IMR-90 (cell line): ENCODE results near the gene ENPP6. TPM values are rescaled to one million over a fixed set of nuclear protein-coding genes. Genes with fewer than 3 reads are reported as not detected.
A peak's percentile ranks its signal among the peaks of the same experiment; 100 is the strongest.

Source experiments
- ATAC-seq: fragments of 200-7000 bp; cut with Tn5 transposase; 2 replicates; pipeline ENCODE4 v1.9.1; 2020; ENCODE audit warnings: low read depth, mild to moderate bottlenecking, moderate library complexity
- BruUV-seq: library from RNA; stranded (reverse); fragments of 400-500 nt; replicated peaks from 2 replicates; lab custom pipeline; 2021; lab: Mats Ljungman, UMichigan
- CTCF ChIA-PET: fragments of 300-600 bp; formaldehyde crosslinking; extraction: SDS; loops from one replicate; lab custom pipeline; 2021; ENCODE audit warnings: antibody characterized with exemption; lab: Yijun Ruan, JAX
- POLR2A ChIA-PET: fragments of 300-600 bp; sonication (Branson Sonifier 250); formaldehyde crosslinking; loops from one replicate; lab custom pipeline; 2022; ENCODE audit warnings: antibody characterized with exemption; ENCODE audit not compliant: unreplicated experiment; lab: Charles Lee
- DNase-seq: peaks from one replicate; pipeline ENCODE4 v3.0.0; 2013
- H2AFZ ChIP-seq: replicated peaks from 2 replicates; pipeline ENCODE3; 2013; ENCODE audit warnings: low read length, mild to moderate bottlenecking; ENCODE audit not compliant: poor library complexity
- H2AK5ac ChIP-seq: 2 replicates; pipeline ENCODE4 v1.6.1; 2013; ENCODE audit warnings: low read depth, low read length, inconsistent platforms
- H2AK9ac ChIP-seq: replicated peaks from 2 replicates; pipeline ENCODE3; 2013; ENCODE audit warnings: mild to moderate bottlenecking, low read depth, low read length, moderate library complexity; ENCODE audit not compliant: poor library complexity
- H2BK120ac ChIP-seq: 2 replicates; pipeline ENCODE4 v1.6.1; 2013; ENCODE audit warnings: low read depth, low read length, inconsistent platforms
- H2BK15ac ChIP-seq: 3 replicates; pipeline ENCODE4 v1.6.1; 2013; ENCODE audit warnings: low read depth, low read length, inconsistent platforms
- H2BK20ac ChIP-seq: 2 replicates; pipeline ENCODE4 v1.6.1; 2013; ENCODE audit warnings: low read depth, mild to moderate bottlenecking, inconsistent platforms, low read length, moderate library complexity
- H2BK5ac ChIP-seq: 2 replicates; pipeline ENCODE4 v1.6.1; 2013; ENCODE audit warnings: mild to moderate bottlenecking, low read depth, low read length, inconsistent platforms; ENCODE audit not compliant: poor library complexity, severe bottlenecking
- H3K14ac ChIP-seq: replicated peaks from 2 replicates; pipeline ENCODE4 v1.6.1; 2013; ENCODE audit warnings: low read depth, low read length, inconsistent platforms
- H3K18ac ChIP-seq: 2 replicates; pipeline ENCODE4 v1.6.1; 2013; ENCODE audit warnings: low read depth, low read length, control low read depth
- H3K23ac ChIP-seq: 2 replicates; pipeline ENCODE4 v1.6.1; 2013; ENCODE audit warnings: low read depth, low read length, inconsistent platforms
- H3K27ac ChIP-seq: 2 replicates; pipeline ENCODE4 v1.5.1; 2013; ENCODE audit warnings: mild to moderate bottlenecking, control low read depth, low read length; ENCODE audit not compliant: insufficient read depth
- H3K27me3 ChIP-seq: 2 replicates; pipeline ENCODE4 v1.6.1; 2013; ENCODE audit warnings: low read length; ENCODE audit not compliant: control insufficient read depth, insufficient read depth
- H3K36me3 ChIP-seq: 2 replicates; pipeline ENCODE4 v1.6.1; 2013; ENCODE audit warnings: low read length, mixed read lengths; ENCODE audit not compliant: control insufficient read depth, insufficient read depth
- H3K4ac ChIP-seq: 2 replicates; pipeline ENCODE4 v1.6.1; 2013; ENCODE audit warnings: low read depth, low read length, inconsistent platforms
- H3K4me1 ChIP-seq: 2 replicates; pipeline ENCODE4 v1.6.1; 2013; ENCODE audit warnings: low read length, mixed read lengths; ENCODE audit not compliant: control insufficient read depth, insufficient read depth
- H3K4me2 ChIP-seq: 2 replicates; pipeline ENCODE4 v1.6.1; 2013; ENCODE audit warnings: low read depth, mild to moderate bottlenecking, control low read depth, low read length, moderate library complexity
- H3K4me3 ChIP-seq: 2 replicates; pipeline ENCODE4 v1.5.1; 2013; ENCODE audit warnings: low read depth, mild to moderate bottlenecking, control low read depth, low read length, moderate library complexity; ENCODE audit not compliant: insufficient read depth
- H3K56ac ChIP-seq: 2 replicates; pipeline ENCODE4 v1.6.1; 2013; ENCODE audit warnings: low read length, inconsistent platforms; ENCODE audit not compliant: insufficient read depth; ENCODE audit errors: extremely low read depth
- H3K79me1 ChIP-seq, 2 experiments: 2 replicates each; pipeline ENCODE4 v1.6.1; 2013; ENCODE audit warnings: low read length in 2 of 2, inconsistent platforms in 1 of 2, low read depth in 1 of 2
- H3K9ac ChIP-seq: 2 replicates; pipeline ENCODE4 v1.6.1; 2013; ENCODE audit warnings: low read depth, low read length, control low read depth
- H3K9me1 ChIP-seq: 2 replicates; pipeline ENCODE4 v1.6.1; 2013; ENCODE audit warnings: low read length, inconsistent platforms; ENCODE audit not compliant: insufficient read depth
- H3K9me3 ChIP-seq: 2 replicates; pipeline ENCODE4 v1.6.1; 2013; ENCODE audit warnings: low read length; ENCODE audit not compliant: control insufficient read depth, insufficient read depth
- H4K20me1 ChIP-seq: 2 replicates; pipeline ENCODE4 v1.6.1; 2013; ENCODE audit warnings: low read length, inconsistent platforms; ENCODE audit not compliant: insufficient read depth
- H4K5ac ChIP-seq: 2 replicates; pipeline ENCODE4 v1.6.1; 2013; ENCODE audit warnings: mild to moderate bottlenecking, low read depth, low read length, control low read depth
- H4K8ac ChIP-seq, 2 experiments: 2 replicates each; pipeline ENCODE4 v1.6.1; 2013; ENCODE audit warnings: low read depth in 2 of 2, low read length in 2 of 2, control low read depth in 1 of 2, inconsistent platforms in 1 of 2
- H4K91ac ChIP-seq: 2 replicates; pipeline ENCODE4 v1.6.1; 2013; ENCODE audit warnings: low read depth, low read length, inconsistent platforms; ENCODE audit not compliant: insufficient read depth
- BHLHE40 ChIP-seq: fragments of 150-350 bp; IDR thresholded peaks from 2 replicates; pipeline ENCODE4 v1.6.1; 2016; ENCODE audit warnings: mild to moderate bottlenecking, low read depth, low read length
- CEBPB ChIP-seq: IDR thresholded peaks from 2 replicates; pipeline ENCODE4 v1.6.1; 2012; ENCODE audit warnings: low read depth, low read length, improper control_type of control experiment
- CHD1 ChIP-seq: IDR thresholded peaks from 2 replicates; pipeline ENCODE4 v1.6.1; 2012; ENCODE audit warnings: low read depth, low read length, improper control_type of control experiment
- RCOR1 ChIP-seq: IDR thresholded peaks from 2 replicates; pipeline ENCODE4 v1.6.1; 2012; ENCODE audit warnings: mild to moderate bottlenecking, low read length, improper control_type of control experiment; ENCODE audit not compliant: insufficient replicate concordance
- WGBS, 2 experiments: methylation state at CpG; one replicate each; pipeline versions ENCODE4 v1.1.5 to v1.1.7; 2013; ENCODE audit warnings: missing lambda C conversion rate in 2 of 2; ENCODE audit not compliant: insufficient read length in 1 of 2; ENCODE audit errors: extremely low coverage in 2 of 2; 5-methylcytosine and 5-hydroxymethylcytosine counted together
- dilution Hi-C: fragments of 300-500 bp; cut with HindIII; formaldehyde crosslinking; loops from one replicate; pipeline ENCODE4 v1.14.3; 2018; ENCODE audit warnings: low sequenced_read_pairs; ENCODE audit not compliant: unreplicated experiment
- in situ Hi-C: fragments of 300-500 bp; cut with MboI; formaldehyde crosslinking; loops from 3 replicates; pipeline ENCODE4 v1.14.3; 2019; ENCODE audit warnings: low sequenced_read_pairs, inconsistent platforms, mixed read lengths
- intact Hi-C: fragments of 100-400 bp; cut with micrococcal nuclease; formaldehyde crosslinking; loops from 2 replicates; pipeline ENCODE4 v1.10.0; 2022
- polyA plus RNA-seq, 3 experiments: library from polyadenylated mRNA; depleted of rRNA; stranded (reverse); fragments of >200 nt; gene quantifications; 2 replicates each; pipeline ENCODE4 v1.2.3, GENCODE V29; 2012; ENCODE audit warnings: low replicate concordance in 1 of 3
- total RNA-seq: library from RNA; depleted of rRNA; stranded (reverse); fragments of >200 nt; gene quantifications from 2 replicates; pipeline ENCODE4 v1.2.3, GENCODE V29; 2012

The ENPP6 gene
- total and polyA plus RNA-seq, 2 of the 4 experiments (the other 2 are of a cell fraction), result not detected

DNA sequence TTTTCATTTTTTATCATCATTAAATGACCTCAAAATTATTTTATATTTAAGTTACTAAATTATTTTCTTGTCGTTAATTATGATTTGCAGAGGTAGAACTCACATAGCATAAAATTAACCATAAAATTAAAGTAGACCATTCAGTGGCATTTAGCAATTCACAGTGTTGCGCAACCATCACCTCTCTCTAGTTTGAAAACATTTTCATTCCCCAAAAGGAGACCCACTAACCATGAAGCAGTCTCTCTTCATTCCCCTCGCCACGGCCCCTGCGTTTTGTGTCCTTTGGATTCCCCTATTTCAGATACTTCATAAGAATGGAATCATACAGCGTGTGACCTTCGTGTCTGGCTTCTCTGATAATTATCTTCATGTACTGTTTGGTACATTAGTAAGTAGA, 154.9 kb downstream of the ENPP6 start:
- Histone ChIP-seq H4K20me1 (no peaks in the 10 kb centered on the region), H3K4me2 (no peak overlapping the region), H3K27me3 (peaks cover 4% of the 10 kb centered on the region), H3K27ac (no peak overlapping the region), H3K14ac (no peak overlapping the region), H3K9me3 (no peaks in the 10 kb centered on the region), H2BK120ac (no peak overlapping the region), H2BK20ac (no peak overlapping the region), H3K9ac (no peak overlapping the region), H4K5ac (no peak overlapping the region), H3K56ac (no peak overlapping the region), H2AK9ac (no peak overlapping the region), H3K4me1 (no peaks in the 10 kb centered on the region), H3K36me3 (no peaks in the 10 kb centered on the region), H2AK5ac (no peak overlapping the region), H3K4ac (no peak overlapping the region), H2BK5ac (no peak overlapping the region), H2BK15ac (no peak overlapping the region), H3K79me1 (no peaks in the 10 kb centered on the region), H3K4me3 (no peak overlapping the region), H3K18ac (no peak overlapping the region), H4K91ac (no peak overlapping the region), H3K23ac (no peak overlapping the region), H3K9me1 (no peaks in the 10 kb centered on the region), H4K8ac (no peak overlapping the region), H2AFZ (no peak overlapping the region)
- DNase-seq (no peak), ATAC-seq (no peak)
- in situ Hi-C loops (no loop called here), dilution Hi-C loops (no loop called here), intact Hi-C loops (no loop called here)
- POLR2A ChIA-PET, result no interaction called here
- CTCF ChIA-PET, result no interaction called here
- no CpG with 5 or more reads among the region's 7 CpGs for WGBS, 2 experiments
- TF ChIP-seq RCOR1 (no peak), CEBPB (peak; percentile 87), CHD1 (no peak), BHLHE40 (no peak)
- BruUV-seq, result no TSS peak
